Upper lobe of left lung (tissue), 6 donors: ENCODE data around the gene CFAP57. TPM values are rescaled to one million over a fixed set of nuclear protein-coding genes. Genes with fewer than 3 reads are reported as not detected.

Experiments used
- ATAC-seq, 2 donors: fragments of 200-7000 bp; cut with Tn5 transposase; one replicate each; pipeline ENCODE4 v1.9.1; 2022; ENCODE audit warnings: mild to moderate bottlenecking in 2 of 2, moderate library complexity in 2 of 2; ENCODE audit not compliant: low FRiP score in 2 of 2
- DNase-seq, 2 donors: peaks; one replicate each; pipeline ENCODE4 v3.0.0-alpha.2; 2019 to 2020
- H3K27ac ChIP-seq, 4 donors: fragments of 200-600 bp; sonication (generic); one replicate each; pipeline ENCODE4 v1.5.1; 2016 to 2019
- H3K27me3 ChIP-seq, 4 donors: fragments of 200-600 bp; sonication (generic); one replicate each; pipeline ENCODE4 v1.5.1; 2017 to 2019
- H3K36me3 ChIP-seq, 4 donors: fragments of 200-600 bp; sonication (generic); one replicate each; pipeline ENCODE4 v1.5.1; 2016 to 2019
- H3K4me1 ChIP-seq, 4 donors: fragments of 200-600 bp; sonication (generic); one replicate each; pipeline ENCODE4 v1.5.1; 2018 to 2019
- H3K4me3 ChIP-seq, 4 donors: fragments of 200-600 bp; sonication (generic); one replicate each; pipeline ENCODE4 v1.5.1; 2017 to 2019; ENCODE audit warnings: mild to moderate bottlenecking in 2 of 4, moderate library complexity in 1 of 4
- H3K9me3 ChIP-seq, 4 donors: fragments of 200-600 bp; sonication (generic); one replicate each; pipeline ENCODE4 v1.5.1; 2018 to 2019
- CTCF ChIP-seq, 6 experiments: fragments of 450-650 bp in 4 of 6; fragments of 200-600 bp in 2 of 6; sonication (generic) in 2 of 6; IDR thresholded peaks; one replicate each; pipeline ENCODE4 v1.5.1; 2016 to 2019; ENCODE audit warnings: antibody characterized with exemption in 6 of 6
- EP300 ChIP-seq, 4 donors: sonication (generic); formaldehyde crosslinking; IDR thresholded peaks; one replicate each; pipeline ENCODE4 v1.5.1; 2017; ENCODE audit warnings: antibody characterized with exemption in 4 of 4, control low read depth in 2 of 4
- POLR2A ChIP-seq, 4 donors: fragments of 450-650 bp; IDR thresholded peaks; one replicate each; pipeline ENCODE4 v1.5.1; 2016 to 2017; ENCODE audit warnings: antibody characterized with exemption in 4 of 4, mild to moderate bottlenecking in 2 of 4
- POLR2AphosphoS5 ChIP-seq, 2 donors: sonication (generic); formaldehyde crosslinking; IDR thresholded peaks; one replicate each; pipeline ENCODE4 v1.5.1; 2017; ENCODE audit warnings: antibody characterized with exemption in 2 of 2
- WGBS, 2 donors: methylation state at CpG; one replicate each; pipeline ENCODE4 v1.1.5; 2017 to 2018; 5-methylcytosine and 5-hydroxymethylcytosine counted together
- small RNA-seq, 4 donors: library from RNA; depleted of rRNA; stranded (forward); fragments of <200 nt; gene quantifications; one replicate each; pipeline ENCODE3, GENCODE V24; 2016
- total RNA-seq, 6 donors: library from RNA; depleted of rRNA in 4 of 6; stranded (reverse); fragments of >200 nt in 4 of 6; gene quantifications; one replicate each; pipeline versions ENCODE4 v1.1.0 to v1.2.1, GENCODE V29; 2016 to 2021
- donor health status: DM: no; HTN: no; CAD: no; lungs with moderate emphysema.
- donor health status: DM: no; HTN: yes; CAD: no; lungs with severe emphysema.

CFAP57 gene
- total RNA-seq, 6 donors from 2014 or later: 0.37 to 23.1 (median 3.7) TPM

GRCh38 chr1:43302721-43303470 is 130.8 kb downstream of the CFAP57 start:
- no peak for DNase-seq
- WGBS, 2 donors: 53 to 61% methylated on average over 7 of the region's 7 CpGs
- peaks cover 0 to 4% (median 2%) of the 10 kb centered on the region in 4 donors for H3K36me3 ChIP-seq
- TF ChIP-seq POLR2AphosphoS5 (IDR thresholded peaks at IDR 0.05): no peak
- TF ChIP-seq EP300 (IDR thresholded peaks at IDR 0.05): no peak
- TF ChIP-seq CTCF (IDR thresholded peaks at IDR 0.05): no peak
- no peak for TF ChIP-seq POLR2A (IDR thresholded peaks at IDR 0.05)
- ATAC-seq: no peak
- no peaks in the 10 kb centered on the region for H3K9me3 ChIP-seq
- peak overlapping the region in 3 of 4 donors; percentile 34 to 46 (median 39) for H3K4me3 ChIP-seq
- H3K27me3 ChIP-seq: no peaks in the 10 kb centered on the region
- H3K4me1 ChIP-seq: peaks cover 44 to 54% (median 49%) of the 10 kb centered on the region in 4 donors
- H3K27ac ChIP-seq: peak overlapping the region; percentile 41 to 81 (median 74)

DNA sequence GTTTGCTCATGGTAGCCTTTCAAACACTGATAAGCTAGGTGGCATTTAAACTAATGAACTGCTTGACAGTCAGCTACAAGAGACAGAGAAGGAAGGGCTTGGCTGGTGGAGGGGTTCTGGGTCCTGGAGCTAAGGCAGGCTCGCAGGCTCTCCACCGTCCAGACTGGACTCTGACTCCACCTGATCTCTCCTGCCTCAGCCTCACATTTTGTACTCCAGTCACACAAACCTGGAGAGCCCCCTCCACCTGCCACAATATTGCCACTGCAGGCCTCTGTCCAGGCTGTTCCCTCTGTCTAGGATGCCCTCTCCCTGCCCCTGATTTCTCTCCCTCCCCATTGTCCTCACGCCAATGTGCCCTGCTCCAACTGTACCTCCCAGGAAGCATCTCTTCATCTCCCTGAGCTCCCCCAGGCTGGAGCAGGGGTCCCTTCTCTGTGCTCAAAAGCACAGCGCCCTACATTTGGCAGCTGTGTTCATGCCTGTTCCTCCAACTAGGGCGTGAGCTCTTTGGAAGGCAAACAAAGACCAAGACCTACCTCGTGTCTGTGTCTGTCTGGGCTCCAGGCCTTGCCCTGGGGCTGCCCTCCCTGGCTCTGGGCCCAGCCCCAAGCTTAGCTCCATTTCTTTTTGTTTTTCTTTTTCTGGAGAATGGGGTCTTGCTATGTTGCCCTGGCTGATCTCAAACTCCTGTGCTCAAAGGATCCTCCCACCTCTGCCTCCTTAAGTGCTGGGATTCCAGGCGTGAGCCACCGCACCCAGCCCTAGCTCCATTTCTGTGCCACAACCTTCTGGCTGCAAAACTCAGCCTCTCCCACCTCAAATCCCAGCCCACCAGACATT is 131.6 kb downstream of the CFAP57 start:
- DNase-seq (peak in 1 of 2 donors; percentile 22), ATAC-seq (no peak)
- Histone ChIP-seq H3K36me3 (peaks cover 0 to 9% (median 2%) of the 10 kb centered on the region in 4 donors), H3K4me3 (peak overlapping the region in 3 of 4 donors; percentile 34 to 46 (median 39)), H3K9me3 (no peaks in the 10 kb centered on the region), H3K4me1 (peaks cover 46 to 54% (median 49%) of the 10 kb centered on the region in 4 donors), H3K27ac (peak overlapping the region; percentile 41 to 81 (median 70)), H3K27me3 (no peaks in the 10 kb centered on the region)
- no peak for TF ChIP-seq POLR2A (IDR thresholded peaks at IDR 0.05)
- no peak for TF ChIP-seq CTCF (IDR thresholded peaks at IDR 0.05)
- no peak for TF ChIP-seq EP300 (IDR thresholded peaks at IDR 0.05)
- no peak for TF ChIP-seq POLR2AphosphoS5 (IDR thresholded peaks at IDR 0.05)
- 49 to 54% methylated on average over 8 of the region's 8 CpGs for whole genome bisulfite sequencing, 2 donors

Small RNA genes within 50 kb of the gene (small RNA-seq; reads per million reads assigned to genes)
- 0 reads per million in 4 donors for gene RNA5SP46

Other genes starting within 250 kb of the CFAP57 start
- 10 to 100 TPM in 3 of 6 donors, 1 to 10 TPM in 3; 6.3 to 24.3 (median 10.5) TPM for gene SLC2A1, start 213.5 kb upstream of the CFAP57 start, total RNA-seq
- gene EBNA1BP2, start within 50 bp of the CFAP57 start, total RNA-seq: 10 to 100 TPM; 30.6 to 72.8 (median 45.8) TPM
- gene TMEM125, start 97.7 kb downstream of the CFAP57 start, total RNA-seq: 100 to 1,000 TPM; 144 to 302 (median 227) TPM
- gene C1orf210, start 113.3 kb downstream of the CFAP57 start, total RNA-seq: 10 to 100 TPM; 12.5 to 38.3 (median 27.1) TPM
- 100 to 1,000 TPM in 1 of 6 donors, 10 to 100 TPM in 5; 23.9 to 170 (median 51.4) TPM for gene TIE1, start 128.7 kb downstream of the CFAP57 start, total RNA-seq
- gene MPL, start 165.5 kb downstream of the CFAP57 start, total RNA-seq: 1 to 10 TPM in 1 of 6 donors, under 1 TPM in 5; 0.24 to 6.3 (median 0.74) TPM
- gene CDC20, start 186.7 kb downstream of the CFAP57 start, total RNA-seq: 1 to 10 TPM in 5 of 6 donors, not detected in 1; 2.1 to 8.4 (median 2.9) TPM
- gene ELOVL1, start 195.7 kb downstream of the CFAP57 start, total RNA-seq: 100 to 1,000 TPM in 1 of 6 donors, 10 to 100 TPM in 5; 32.5 to 118 (median 72.0) TPM
- 10 to 100 TPM; 13.8 to 59.7 (median 38.4) TPM for gene MED8, start 217.5 kb downstream of the CFAP57 start, total RNA-seq
- 100 to 1,000 TPM in 1 of 6 donors, 10 to 100 TPM in 5; 33.3 to 184 (median 57.0) TPM for gene SZT2, start 217.6 kb downstream of the CFAP57 start, total RNA-seq